Measurements from ENCODE around the gene ATCAY. TPM values are rescaled to one million over a fixed set of nuclear protein-coding genes. Genes with fewer than 3 reads are reported as not detected.

The ATCAY gene
- total RNA-seq, 1 donor from 2014 or later = 15.8 TPM

GRCh38 chr19:3976495-3977241 lies 96.2 kb downstream of the ATCAY start:
- Histone ChIP-seq H3K4me2 (no peak overlapping the region), H4K20me1 (ENCODE audit: low read depth) (peaks cover 78% of the 10 kb centered on the region), H3K9me3 (ENCODE audit: low read depth) (no peaks in the 10 kb centered on the region), H3K27ac (no peak overlapping the region), H3F3A (ENCODE audit: low read depth) (peaks cover 73% of the 10 kb centered on the region), H3K4me3 (no peak overlapping the region), H3K27me3 (no peaks in the 10 kb centered on the region), H3K9ac (no peak overlapping the region), H2AFZ (replicated peaks) (no peak overlapping the region), H3K36me3 (peaks cover 5% of the 10 kb centered on the region), H3K4me1 (no peaks in the 10 kb centered on the region), H3K79me2 (ENCODE audit: low read depth) (peaks cover 49% of the 10 kb centered on the region)
- Mint-ChIP-seq H3K4me1 (no peaks in the 10 kb centered on the region), H3K27ac (no peak overlapping the region), H3K27me3 (ENCODE audit: insufficient read depth, low read depth) (peaks cover 7% of the 10 kb centered on the region), H3K36me3 (peaks cover 19% of the 10 kb centered on the region), H3K9me3 (no peaks in the 10 kb centered on the region), H3K4me3 (no peak overlapping the region)
- DNase-seq (ENCODE audit: low spot score) = no peak
- no peak for TF ChIP-seq EZH2phosphoT487 (IDR thresholded peaks at IDR 0.05)
- no peak for TF ChIP-seq EZH2 (IDR thresholded peaks at IDR 0.05)
- TF ChIP-seq, protein P1, sequence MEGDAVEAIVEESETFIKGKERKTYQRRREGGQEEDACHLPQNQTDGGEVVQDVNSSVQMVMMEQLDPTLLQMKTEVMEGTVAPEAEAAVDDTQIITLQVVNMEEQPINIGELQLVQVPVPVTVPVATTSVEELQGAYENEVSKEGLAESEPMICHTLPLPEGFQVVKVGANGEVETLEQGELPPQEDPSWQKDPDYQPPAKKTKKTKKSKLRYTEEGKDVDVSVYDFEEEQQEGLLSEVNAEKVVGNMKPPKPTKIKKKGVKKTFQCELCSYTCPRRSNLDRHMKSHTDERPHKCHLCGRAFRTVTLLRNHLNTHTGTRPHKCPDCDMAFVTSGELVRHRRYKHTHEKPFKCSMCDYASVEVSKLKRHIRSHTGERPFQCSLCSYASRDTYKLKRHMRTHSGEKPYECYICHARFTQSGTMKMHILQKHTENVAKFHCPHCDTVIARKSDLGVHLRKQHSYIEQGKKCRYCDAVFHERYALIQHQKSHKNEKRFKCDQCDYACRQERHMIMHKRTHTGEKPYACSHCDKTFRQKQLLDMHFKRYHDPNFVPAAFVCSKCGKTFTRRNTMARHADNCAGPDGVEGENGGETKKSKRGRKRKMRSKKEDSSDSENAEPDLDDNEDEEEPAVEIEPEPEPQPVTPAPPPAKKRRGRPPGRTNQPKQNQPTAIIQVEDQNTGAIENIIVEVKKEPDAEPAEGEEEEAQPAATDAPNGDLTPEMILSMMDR (IDR thresholded peaks at IDR 0.05) = no peak

MicroRNAs encoded within 50 kb of the gene (microRNA counts, 767-probe panel; counts per million panel counts)
- microRNA hsa-miR-637 = 460 counts per million, percentile 90 among the panel's probes with 10 or more counts

Small RNAs within 50 kb of the gene (microRNA-seq; reads per million reads assigned to microRNA genes)
- gene MIR637 = not detected

Small RNAs within 50 kb of the gene (small RNA-seq; reads per million reads assigned to genes)
- gene RN7SL202P = 0.11 reads per million

Other genes with a start within 250 kb of the ATCAY start
- gene PIP5K1C, start 180.2 kb upstream of the ATCAY start, total RNA-seq (ENCODE audit: low replicate concordance) = 8.6 and 26.6 TPM in 2 replicates
- gene TJP3, start 172.3 kb upstream of the ATCAY start, total RNA-seq (ENCODE audit: low replicate concordance) = 14.7 and 32.5 TPM in 2 replicates
- 17.3 and 41.1 TPM in 2 replicates for gene APBA3, start 119.0 kb upstream of the ATCAY start, total RNA-seq (ENCODE audit: low replicate concordance)
- 15.1 and 21.4 TPM in 2 replicates for gene MRPL54, start 118.0 kb upstream of the ATCAY start, total RNA-seq (ENCODE audit: low replicate concordance)
- not detected in 2 replicates for gene RAX2, start 108.5 kb upstream of the ATCAY start, total RNA-seq (ENCODE audit: low replicate concordance)
- 2.4 and 2.8 TPM in 2 replicates for gene MATK, start 94.3 kb upstream of the ATCAY start, total RNA-seq (ENCODE audit: low replicate concordance)
- 8.9 and 20.4 TPM in 2 replicates for gene ZFR2, start 11.6 kb upstream of the ATCAY start, total RNA-seq (ENCODE audit: low replicate concordance)
- gene NMRK2, start 52.4 kb downstream of the ATCAY start, total RNA-seq (ENCODE audit: low replicate concordance) = 0.77 and 1.1 TPM in 2 replicates
- 33.7 and 96.6 TPM in 2 replicates for gene DAPK3, start 90.4 kb downstream of the ATCAY start, total RNA-seq (ENCODE audit: low replicate concordance)
- 1,288 and 2,841 TPM in 2 replicates for gene EEF2, start 104.8 kb downstream of the ATCAY start, total RNA-seq (ENCODE audit: low replicate concordance)
- 17.0 and 34.1 TPM in 2 replicates for gene PIAS4, start 127.1 kb downstream of the ATCAY start, total RNA-seq (ENCODE audit: low replicate concordance)
- gene ZBTB7A, start 186.2 kb downstream of the ATCAY start, total RNA-seq (ENCODE audit: low replicate concordance) = 4.0 and 10.0 TPM in 2 replicates
- 69.7 and 176 TPM in 2 replicates for gene MAP2K2, start 243.4 kb downstream of the ATCAY start, total RNA-seq (ENCODE audit: low replicate concordance)